Measurements from ENCODE around the gene TGIF2.
"Not testable (repeated sequence)": the region's sequence is repeated elsewhere in the genome, so short reads cannot be mapped to it uniquely, and the experiment has no call there.

The TGIF2 gene

DNA sequence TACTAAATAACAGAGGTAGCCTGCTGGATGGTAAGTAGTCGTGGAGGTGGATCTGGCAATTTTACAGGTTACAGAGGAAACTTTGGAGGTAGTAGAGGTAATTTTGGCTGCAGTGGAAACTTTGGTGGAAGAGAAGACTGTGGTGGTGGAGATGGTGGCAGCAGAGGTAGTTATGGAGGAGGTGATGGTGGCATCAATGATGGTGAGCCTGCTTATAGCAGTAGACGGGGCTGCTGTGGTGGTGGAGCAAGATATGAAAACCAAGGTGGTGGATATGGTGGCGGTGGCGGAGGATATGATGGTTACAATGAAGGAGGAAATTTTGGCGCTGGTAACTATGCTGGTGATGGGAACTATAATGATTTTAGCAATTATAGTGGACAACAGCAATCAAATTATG is 47.5 kb downstream of the TGIF2 start:
- no peak for DNase-seq

GRCh38 chr20:36623444-36623843 is 50.0 kb downstream of the TGIF2 start:
- no peak for DNase-seq

DNA sequence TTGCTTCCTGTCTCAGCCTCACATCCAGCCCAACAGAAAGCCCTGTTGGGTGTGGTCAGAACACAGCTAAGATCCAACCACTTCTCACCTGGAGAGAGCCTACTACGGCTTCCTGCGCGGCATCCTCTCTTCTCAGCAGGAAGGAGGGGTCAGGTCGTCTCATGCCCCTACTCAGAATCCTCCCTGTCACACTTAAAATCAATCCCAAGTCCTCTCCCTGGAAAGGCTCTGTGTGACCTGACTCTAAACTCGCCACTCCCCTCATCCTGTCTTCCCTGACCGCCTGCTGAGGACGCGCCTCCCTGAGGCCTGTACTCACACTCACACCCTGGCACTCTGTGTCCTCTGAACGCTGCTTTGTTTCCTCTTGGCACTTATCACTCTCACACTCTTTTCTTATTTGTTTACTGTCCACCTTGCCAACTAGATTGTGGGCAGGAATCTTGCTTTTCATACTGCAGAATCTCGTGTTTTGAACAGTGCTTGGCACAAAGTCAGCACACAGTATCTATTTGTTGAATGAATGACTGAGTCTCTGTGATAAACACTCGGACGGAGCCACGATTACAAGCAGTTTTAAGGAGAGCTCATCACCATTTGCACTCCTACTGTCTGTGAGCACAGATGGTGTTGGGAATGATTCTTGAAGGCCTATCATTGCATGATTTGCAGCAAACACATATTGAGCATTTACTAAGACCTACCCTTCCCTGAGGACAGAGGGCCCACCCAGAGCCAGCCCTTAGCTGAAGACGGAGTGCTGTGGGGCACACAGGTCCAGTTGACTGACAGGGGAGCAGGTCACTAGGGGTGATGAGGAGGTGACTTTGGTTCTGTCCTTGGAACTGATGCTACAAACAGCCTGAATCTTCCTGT is 50.9 kb downstream of the TGIF2 start:
- DNase-seq = no peak

- no peak for DNase-seq
These were observed 51.5 kb downstream of the TGIF2 start for GRCh38 chr20:36624944-36625324.

- no peak for DNase-seq
These were observed 54.7 kb downstream of the TGIF2 start for GRCh38 chr20:36628076-36628475.

GRCh38 chr20:36629719-36630681 is 56.6 kb downstream of the TGIF2 start:
- DNase-seq = no peak

DNA sequence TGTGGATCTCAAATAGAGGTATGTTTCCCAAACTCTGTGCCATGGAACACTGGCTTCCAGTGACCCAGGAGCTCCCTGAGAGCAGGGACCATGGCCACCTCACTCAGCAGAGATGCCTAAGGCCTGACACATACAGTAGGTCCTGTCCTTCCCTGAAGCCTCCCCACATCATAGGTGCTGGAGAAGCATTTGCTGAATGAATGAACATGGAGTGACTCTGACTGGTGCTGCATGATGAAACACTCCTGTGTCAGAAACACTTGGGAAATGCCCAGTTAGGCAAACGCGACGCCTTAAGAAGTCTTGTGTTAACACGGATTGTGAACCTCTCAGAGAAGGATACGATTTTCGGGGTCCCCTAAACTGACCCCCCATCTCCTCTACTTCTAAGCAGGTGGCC is 58.2 kb downstream of the TGIF2 start:
- DNase-seq = no peak

GRCh38 chr20:36632147-36632486 is 58.7 kb downstream of the TGIF2 start:
- no peak for DNase-seq

DNA sequence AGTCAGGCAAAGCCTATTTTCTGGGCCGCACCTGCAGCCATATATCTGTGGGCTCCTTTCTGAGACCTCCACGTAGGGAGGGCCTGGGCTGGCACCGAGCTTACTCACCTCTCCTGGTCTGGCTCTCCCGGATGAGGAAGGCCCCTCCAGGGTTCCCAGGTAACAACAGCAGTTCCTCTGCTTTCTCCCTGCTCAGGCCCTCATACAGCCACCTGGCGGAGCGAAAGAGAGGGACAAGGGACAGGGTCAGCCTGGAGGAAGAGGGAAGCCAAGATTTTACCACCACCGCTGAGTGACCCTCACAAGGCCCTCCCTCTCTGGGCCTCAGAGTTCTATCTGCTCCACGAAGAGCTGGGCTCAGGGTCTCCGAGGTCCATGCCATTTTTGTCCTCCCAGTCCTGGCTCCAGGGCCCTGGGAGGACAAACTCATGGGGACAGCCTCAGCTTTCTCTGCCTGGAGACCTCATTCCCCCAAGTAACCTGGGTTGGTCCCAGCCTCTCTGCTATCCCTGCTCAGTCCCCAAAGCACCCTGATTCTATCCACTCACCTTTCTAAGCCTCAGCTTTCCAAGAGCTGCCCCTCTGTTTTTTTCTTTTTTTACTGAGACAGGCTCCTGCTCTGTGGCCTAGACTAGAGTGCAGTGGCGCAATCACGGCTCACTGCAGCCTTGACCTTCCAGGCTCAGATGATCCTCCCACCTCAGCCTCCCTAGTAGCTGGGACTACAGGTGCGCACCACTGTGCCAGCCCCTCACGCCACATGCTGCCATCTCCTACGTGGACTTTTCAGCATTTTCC is 59.3 kb downstream of the TGIF2 start:
- DNase-seq = no peak

DNA sequence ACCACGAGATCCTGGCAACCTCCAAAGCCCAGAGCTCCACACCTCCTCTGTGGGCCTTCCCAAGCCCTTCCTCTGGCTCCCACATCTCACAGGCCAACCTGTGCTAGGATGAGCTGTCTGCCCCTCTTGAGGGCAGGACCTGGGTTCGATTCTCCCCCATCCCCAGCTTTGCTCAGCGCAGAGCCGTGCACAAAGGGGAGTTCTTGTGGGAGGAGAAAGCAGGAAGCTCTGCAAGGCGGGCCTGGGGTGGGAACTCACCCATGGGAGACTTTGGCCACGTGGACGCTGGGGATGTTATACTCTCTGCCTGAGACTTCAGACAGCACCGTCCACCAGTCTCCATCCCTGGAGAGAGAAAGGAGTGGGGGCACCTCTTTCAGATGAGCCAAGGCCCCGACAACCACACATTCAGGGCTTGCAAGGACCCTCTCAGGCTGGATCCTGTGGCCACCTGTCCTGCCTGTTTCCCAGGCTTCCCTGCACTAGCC is 59.9 kb downstream of the TGIF2 start:
- DNase-seq = no peak

DNA sequence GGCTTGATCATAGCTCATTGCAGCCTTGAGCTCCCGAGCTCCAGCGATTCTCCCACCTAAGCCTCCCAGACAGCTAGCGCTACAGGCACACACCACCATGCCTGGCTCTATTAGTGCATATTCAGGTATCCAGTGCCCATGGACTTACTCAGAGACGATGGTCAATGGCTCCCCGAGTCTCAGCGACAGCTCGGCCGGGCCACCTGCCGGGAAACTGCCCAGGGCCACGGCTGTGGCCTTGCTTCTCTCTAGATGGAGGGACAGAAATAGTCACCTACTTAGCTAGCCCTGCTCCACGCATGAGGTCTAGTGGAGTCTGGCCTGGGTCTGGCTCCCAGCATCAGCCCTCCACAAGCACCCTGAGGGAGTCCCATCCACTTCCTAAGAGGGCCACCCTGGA is 60.9 kb downstream of the TGIF2 start:
- DNase-seq = no peak

DNA sequence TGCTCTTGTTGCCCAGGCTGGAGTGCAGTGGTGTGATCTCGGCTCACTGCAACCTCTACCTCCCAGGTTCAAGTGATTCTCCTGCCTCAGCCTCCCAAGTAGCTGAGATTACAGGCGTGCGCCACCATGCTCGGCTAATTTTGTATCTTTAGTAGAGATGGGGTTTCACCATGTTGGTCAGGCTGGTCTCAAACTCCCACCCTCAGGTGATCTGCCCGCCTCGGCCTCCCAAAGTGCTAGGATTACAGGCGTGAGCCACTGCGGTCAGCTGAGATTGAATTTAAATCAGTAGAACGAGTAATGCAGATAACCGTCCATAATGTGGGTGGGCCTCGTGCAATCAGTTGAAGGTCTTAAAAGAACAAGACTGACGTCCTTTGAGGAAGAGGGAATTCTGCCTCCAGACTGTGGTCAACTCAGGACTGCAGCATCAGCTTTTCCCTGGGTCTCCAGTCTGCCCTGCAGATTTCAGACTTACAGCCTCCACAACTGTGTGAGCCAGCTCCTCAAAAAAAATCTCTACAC is 65.5 kb downstream of the TGIF2 start:
- not testable (repeated sequence) for DNase-seq

DNA sequence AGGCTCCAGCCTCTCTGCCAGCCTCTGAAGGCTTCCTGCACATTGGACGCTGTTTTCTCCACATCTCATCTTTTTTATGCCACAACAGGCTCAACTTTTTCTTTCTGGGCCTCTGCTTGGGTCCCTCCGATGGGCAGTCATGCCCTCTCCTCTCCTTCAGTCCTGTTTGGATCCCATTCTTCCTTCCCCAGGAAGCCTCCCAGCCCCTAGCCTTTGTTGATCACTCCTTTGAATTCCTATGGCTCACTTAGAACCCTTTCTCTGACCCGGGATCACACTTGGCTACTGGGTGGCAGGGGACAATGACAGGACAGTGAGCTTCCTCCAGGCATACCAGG is 68.1 kb downstream of the TGIF2 start:
- no peak for DNase-seq

- no peak for DNase-seq
These were observed 68.7 kb downstream of the TGIF2 start for GRCh38 chr20:36642136-36642535.

Data from HCEC 1CT (cell line).